ENCODE results near the gene NTM.

NTM gene

DNA sequence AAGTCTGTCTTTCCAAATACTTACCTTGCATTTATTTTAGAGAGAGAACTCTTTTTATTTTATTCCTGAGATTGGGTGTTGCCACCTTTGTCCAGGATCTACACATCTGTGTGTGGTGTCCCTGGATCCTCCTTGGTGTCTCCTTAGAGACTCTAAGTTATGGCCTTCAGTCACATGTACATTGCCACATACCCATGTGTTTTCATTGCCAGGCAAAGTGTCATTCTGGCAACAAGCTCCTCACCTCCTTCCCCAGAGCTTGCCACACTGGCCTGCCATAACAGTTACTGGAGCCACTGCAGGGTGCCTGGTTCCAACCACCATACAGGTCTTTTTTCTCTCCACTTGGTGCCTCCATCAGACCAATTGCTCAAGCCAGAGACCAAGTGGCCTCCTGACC, 379.7 kb downstream of the NTM start:
- DNase-seq, result no peak

DNA sequence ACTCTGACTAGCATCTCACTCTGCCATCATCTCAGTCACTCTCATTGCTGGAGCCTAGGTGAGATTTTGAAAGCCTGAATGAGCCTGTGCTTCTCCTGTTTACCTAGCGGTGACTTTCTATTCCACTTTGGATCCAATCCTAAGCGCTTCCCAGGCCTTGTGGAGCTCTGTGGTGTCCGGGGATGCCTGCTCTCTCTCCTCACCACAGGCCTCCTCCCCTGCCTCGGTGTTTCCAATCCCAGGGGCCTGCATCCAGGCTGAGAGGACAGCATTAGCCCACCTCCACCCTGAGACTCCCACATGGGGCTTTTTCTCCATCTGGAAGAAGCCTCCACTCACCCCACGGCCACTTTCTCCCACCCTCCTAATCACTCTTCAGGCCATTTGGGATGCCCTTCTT, 380.3 kb downstream of the NTM start:
- DNase-seq, result no peak

DNA sequence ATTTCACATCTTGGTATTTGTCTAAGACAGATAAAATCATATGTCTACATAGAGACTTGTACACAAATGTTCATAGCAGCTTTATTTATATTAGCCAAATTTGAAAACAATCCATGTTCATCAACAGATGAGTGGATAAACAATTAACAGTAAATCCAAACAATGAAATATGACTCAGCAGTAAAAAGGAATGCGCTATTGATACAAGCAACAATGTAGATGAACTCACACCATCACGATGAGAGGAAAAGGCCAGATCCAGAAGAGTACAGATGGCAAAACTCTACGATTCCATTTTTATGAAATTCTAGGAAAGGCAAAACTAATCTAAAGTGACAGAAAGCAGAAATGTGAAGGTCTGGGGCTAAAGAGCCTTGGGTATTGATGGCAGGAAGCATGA, 384.3 kb downstream of the NTM start:
- DNase-seq, result no peak

GRCh38 chr11:131756479-131757110, 386.2 kb downstream of the NTM start:
- DNase-seq, result no peak

DNA sequence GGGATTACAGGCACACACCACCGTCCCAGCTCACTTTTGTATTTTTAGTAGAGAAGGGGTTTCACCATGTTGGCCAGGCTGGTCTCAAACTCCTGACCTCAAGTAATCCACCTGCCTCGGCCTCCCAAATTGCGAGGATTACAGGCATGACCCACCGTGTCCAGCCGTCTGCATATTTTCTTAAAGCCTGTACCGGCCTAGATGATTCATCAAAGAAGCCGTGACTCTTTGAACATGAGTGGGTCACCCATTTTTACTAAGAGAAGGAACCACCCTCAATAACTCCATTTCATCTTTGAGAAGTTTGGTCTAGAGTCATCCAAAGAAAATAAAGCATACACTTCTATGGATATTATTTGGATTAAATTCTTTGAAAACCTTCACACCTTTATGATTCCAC, 388.3 kb downstream of the NTM start:
- DNase-seq, result no peak

DNA sequence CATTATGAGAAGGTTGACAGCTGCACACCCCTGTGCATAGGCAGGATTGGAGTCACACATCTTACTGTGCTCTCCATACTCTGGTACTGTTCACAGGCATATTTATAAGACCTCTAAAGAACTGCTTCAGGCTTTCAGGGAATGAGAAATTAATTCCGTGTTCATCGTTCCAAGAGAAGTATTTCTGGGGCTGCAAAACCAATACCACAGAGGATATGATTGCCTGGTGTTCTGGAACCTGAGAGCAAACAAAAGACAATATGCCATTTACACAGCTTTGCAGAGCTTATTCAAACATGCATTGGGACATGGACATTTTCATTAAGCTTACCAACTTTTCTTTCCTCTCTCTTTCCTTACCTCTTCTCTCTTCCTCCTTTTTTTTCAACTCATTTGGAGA, 388.7 kb downstream of the NTM start:
- no peak for DNase-seq

DNA sequence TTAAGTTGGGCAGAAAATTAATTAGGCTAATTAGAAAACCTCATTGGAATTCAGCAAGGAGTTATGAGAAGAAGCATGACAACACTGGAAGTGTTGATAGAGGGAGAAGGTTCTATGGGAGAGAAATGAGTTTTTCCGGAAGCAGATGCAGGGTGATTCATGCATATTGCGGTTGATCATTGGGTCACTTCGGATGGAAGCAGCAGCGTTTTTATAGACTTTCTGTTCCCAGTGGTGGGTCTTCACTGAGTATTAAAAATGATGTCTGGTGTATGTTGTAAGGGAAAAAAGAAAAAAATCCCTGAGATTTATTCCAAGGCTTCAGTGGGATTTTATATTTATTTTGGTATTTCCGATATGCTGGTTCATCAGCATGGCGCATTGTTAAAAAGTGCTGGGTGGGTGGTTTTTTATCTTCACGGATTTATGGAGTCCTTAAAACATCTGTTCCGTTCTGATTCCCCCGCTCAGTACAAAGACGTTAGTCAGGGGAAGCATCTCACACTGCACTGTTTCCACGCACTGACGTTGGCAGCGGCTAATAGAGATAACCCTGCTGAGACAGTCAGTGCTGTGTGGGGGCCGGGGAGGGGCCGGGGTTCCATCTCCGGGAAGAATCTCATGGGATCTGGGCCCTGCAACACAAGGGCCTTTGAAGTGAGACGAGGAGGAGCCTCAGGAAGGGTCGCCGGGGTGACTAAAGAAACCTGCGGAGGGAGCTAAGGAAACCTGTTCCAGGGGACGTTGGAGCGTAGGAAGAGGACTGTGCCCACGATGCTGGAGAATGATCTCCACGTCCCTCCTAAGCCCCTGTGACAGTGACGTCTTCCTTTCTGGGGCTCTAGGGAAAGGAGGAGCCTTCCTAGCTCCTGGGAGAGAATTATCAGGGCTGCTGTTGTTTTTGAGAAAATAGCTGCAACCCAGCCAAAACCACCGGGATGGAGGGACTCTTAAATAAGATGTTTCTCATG, 390.0 kb downstream of the NTM start:
- DNase-seq, result no peak

GRCh38 chr11:131762346-131763110, 392.1 kb downstream of the NTM start:
- DNase-seq, result no peak

- DNase-seq, result no peak
These were observed 392.9 kb downstream of the NTM start for GRCh38 chr11:131763193-131763890.

DNA sequence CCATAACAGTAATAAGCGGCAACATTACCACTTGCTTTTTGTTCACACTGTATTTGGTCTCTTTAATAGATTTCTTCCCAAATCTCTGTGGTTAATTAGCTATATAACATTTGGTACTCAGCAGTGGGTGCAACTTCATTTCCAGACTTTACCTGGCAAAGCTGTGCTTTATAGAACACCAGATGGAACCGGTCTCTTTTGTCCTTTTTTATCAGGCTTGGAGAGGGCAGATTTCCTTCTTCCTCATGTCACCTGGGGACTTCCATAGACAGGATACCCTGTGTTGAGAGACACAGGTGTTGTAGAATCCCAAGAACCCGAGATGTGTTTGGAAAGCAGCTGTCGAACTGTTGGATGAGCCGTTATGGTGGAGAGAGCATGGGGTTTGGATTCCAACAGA, 393.7 kb downstream of the NTM start:
- no peak for DNase-seq

GRCh38 chr11:131764649-131765048, 394.2 kb downstream of the NTM start:
- DNase-seq, result no peak

GRCh38 chr11:131766637-131767036, 396.2 kb downstream of the NTM start:
- DNase-seq, result no peak

GRCh38 chr11:131767421-131767820, 397.0 kb downstream of the NTM start:
- no peak for DNase-seq

DNA sequence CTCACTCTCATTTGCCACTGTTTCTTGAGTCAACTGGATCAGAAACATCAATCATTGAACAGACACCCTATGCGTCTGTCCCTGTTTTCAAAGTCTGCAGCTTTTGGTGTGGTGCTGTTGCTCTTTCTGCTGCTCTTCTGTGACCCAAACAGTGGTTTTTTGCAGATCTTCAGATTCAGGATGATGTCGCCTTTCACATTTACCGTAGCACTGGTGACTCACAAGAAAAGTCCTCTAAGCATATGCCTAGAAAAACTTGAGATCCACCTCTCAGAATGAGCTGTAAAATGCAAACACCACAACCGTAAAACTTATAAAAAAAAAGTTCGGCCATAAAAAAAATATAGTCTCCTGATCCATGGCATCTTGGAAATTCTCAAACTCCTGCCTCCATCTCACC, 400.4 kb downstream of the NTM start:
- no peak for DNase-seq

- no peak for DNase-seq
These were observed 401.1 kb downstream of the NTM start for GRCh38 chr11:131771471-131771870.

DNA sequence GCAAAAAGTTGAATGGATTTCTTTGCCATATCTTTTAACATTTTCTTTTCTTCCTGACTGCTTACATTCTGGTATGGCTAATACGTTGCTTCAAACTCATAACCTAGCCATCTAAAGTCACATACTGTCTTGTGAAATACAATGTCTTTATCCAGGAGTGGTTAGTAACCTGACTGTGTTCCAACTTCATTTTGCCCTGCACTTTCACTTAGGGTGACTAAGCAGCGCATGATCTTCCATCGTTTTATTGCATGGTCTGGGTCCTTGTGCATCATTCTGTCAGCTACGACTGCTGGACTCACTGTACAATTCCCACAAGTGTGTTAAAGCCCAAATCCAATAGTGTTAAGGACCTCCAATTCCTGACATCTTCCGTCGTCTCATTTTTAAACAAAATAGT, 403.2 kb downstream of the NTM start:
- DNase-seq, result no peak

DNA sequence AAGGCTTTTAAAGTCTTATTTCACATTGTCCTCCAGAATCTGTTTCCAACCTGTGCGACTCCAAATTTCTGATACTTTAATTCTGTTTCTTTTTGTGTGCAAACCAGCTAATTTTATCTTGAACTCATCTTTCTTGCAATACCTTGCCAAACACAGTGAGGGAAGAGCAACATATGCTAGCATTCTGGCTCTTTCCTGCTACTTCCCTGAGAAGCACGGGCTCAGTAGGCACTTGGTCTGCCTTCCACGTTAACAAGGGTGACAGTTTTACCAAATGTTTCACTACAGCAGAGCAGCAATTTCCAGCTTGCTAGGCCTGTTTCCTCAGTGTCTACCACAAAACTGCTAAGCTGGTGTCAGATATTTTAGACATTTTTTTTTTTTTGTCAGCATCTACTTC, 405.8 kb downstream of the NTM start:
- no peak for DNase-seq

- no peak for DNase-seq
These were observed 415.4 kb downstream of the NTM start for GRCh38 chr11:131785801-131786200.

- DNase-seq, result no peak
These were observed 416.7 kb downstream of the NTM start for GRCh38 chr11:131787119-131787518.

- no peak for DNase-seq
These were observed 420.2 kb downstream of the NTM start for GRCh38 chr11:131790586-131790985.

DNA sequence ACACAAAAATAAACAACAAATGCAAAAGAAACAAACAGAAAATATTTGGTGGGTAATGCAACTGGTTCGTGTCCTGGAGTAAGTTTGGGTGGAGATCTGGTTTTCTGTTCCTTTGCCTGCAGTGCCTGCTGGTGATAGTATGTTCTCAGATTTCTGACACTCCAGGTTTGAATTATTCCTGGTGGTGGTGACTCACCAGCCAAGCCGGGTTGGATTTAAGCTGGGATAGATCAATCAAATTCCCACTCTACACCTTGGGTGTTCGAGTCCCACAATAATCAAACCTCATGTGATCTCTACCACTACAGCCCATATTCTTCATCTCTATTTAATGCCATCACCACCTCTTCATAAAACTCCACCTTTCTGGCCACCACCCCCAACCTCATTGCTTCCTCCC, 421.8 kb downstream of the NTM start:
- DNase-seq, result no peak

- no peak for DNase-seq
These were observed 425.7 kb downstream of the NTM start for GRCh38 chr11:131796089-131796488.

- no peak for DNase-seq
These were observed 426.1 kb downstream of the NTM start for GRCh38 chr11:131796541-131796940.

All from OCI-M1 (cell line).